H9 (cell line): ENCODE data around the gene COL4A1. TPM values are rescaled to one million over a fixed set of nuclear protein-coding genes. Genes with fewer than 3 reads are reported as not detected.

Experiments
- DNase-seq: peaks from one replicate; pipeline ENCODE4 v3.0.0-alpha.2; 2017
- H2AFZ ChIP-seq: one replicate; pipeline ENCODE4 v1.6.1; 2013; ENCODE audit warnings: mild to moderate bottlenecking, low read length, control low read depth, moderate library complexity
- H2AK5ac ChIP-seq: 2 replicates; pipeline ENCODE4 v1.6.1; 2013; ENCODE audit warnings: low read length, control low read depth, mixed read lengths; ENCODE audit not compliant: insufficient read length
- H2BK120ac ChIP-seq: one replicate; pipeline ENCODE4 v1.6.1; 2013; ENCODE audit warnings: low read depth, mild to moderate bottlenecking, low read length, control low read depth, inconsistent platforms; ENCODE audit not compliant: poor library complexity, severe bottlenecking
- H2BK12ac ChIP-seq: 2 replicates; pipeline ENCODE4 v1.6.1; 2013; ENCODE audit warnings: low read length, control low read depth, mixed read lengths, low read depth; ENCODE audit not compliant: insufficient read length
- H2BK15ac ChIP-seq: 2 replicates; pipeline ENCODE4 v1.6.1; 2013; ENCODE audit warnings: low read depth, low read length, control low read depth
- H2BK20ac ChIP-seq: one replicate; pipeline ENCODE4 v1.6.1; 2013; ENCODE audit warnings: low read depth, mild to moderate bottlenecking, low read length, control low read depth, inconsistent platforms; ENCODE audit not compliant: poor library complexity, severe bottlenecking
- H2BK5ac ChIP-seq: 2 replicates; pipeline ENCODE4 v1.6.1; 2013; ENCODE audit warnings: low read length, control low read depth, mixed read lengths; ENCODE audit not compliant: insufficient read length
- H3K14ac ChIP-seq: 2 replicates; pipeline ENCODE4 v1.6.1; 2013; ENCODE audit warnings: low read length, control low read depth; ENCODE audit not compliant: insufficient read depth
- H3K18ac ChIP-seq: 2 replicates; pipeline ENCODE4 v1.6.1; 2013; ENCODE audit warnings: low read depth, mild to moderate bottlenecking, mixed read lengths, low read length, control low read depth; ENCODE audit not compliant: insufficient read length
- H3K23ac ChIP-seq: 2 replicates; pipeline ENCODE4 v1.6.1; 2013; ENCODE audit warnings: low read length, control low read depth, mixed read lengths, low read depth; ENCODE audit not compliant: insufficient read length
- H3K23me2 ChIP-seq: 2 replicates; pipeline ENCODE4 v1.6.1; 2013; ENCODE audit warnings: low read depth, mild to moderate bottlenecking, mixed read lengths, low read length, control low read depth; ENCODE audit not compliant: insufficient read length, poor library complexity, severe bottlenecking
- H3K27ac ChIP-seq: 2 replicates; pipeline ENCODE4 v1.5.1; 2013; ENCODE audit warnings: low read length, control low read depth, mixed read lengths, low read depth; ENCODE audit not compliant: insufficient read length
- H3K27me3 ChIP-seq: 2 replicates; pipeline ENCODE4 v1.6.1; 2013; ENCODE audit warnings: low read length, control low read depth, inconsistent platforms; ENCODE audit not compliant: insufficient read depth
- H3K4ac ChIP-seq: 2 replicates; pipeline ENCODE4 v1.6.1; 2013; ENCODE audit warnings: low read depth, mild to moderate bottlenecking, control low read depth, inconsistent platforms, low read length, moderate library complexity
- H3K4me1 ChIP-seq: 2 replicates; pipeline ENCODE4 v1.6.1; 2013; ENCODE audit warnings: low read length, control low read depth, inconsistent platforms; ENCODE audit not compliant: insufficient read depth
- H3K4me2 ChIP-seq: 2 replicates; pipeline ENCODE4 v1.6.1; 2013; ENCODE audit warnings: low read length, control low read depth, mixed read lengths; ENCODE audit not compliant: insufficient read length, insufficient read depth
- H3K56ac ChIP-seq: 2 replicates; pipeline ENCODE4 v1.6.1; 2013; ENCODE audit warnings: low read depth, mild to moderate bottlenecking, mixed read lengths, low read length, control low read depth; ENCODE audit not compliant: insufficient read length
- H3K79me1 ChIP-seq: 2 replicates; pipeline ENCODE4 v1.6.1; 2013; ENCODE audit warnings: low read depth, mild to moderate bottlenecking, moderate library complexity, low read length, control low read depth, inconsistent platforms; ENCODE audit not compliant: insufficient read depth, poor library complexity, severe bottlenecking
- H3K79me2 ChIP-seq: 2 replicates; pipeline ENCODE4 v1.6.1; 2013; ENCODE audit warnings: low read length, control low read depth, inconsistent platforms; ENCODE audit not compliant: insufficient read depth
- H3K9ac ChIP-seq: 2 replicates; pipeline ENCODE4 v1.6.1; 2013; ENCODE audit warnings: low read length, control low read depth, mixed read lengths; ENCODE audit not compliant: insufficient read length; ENCODE audit errors: extremely low read depth
- H3K9me3 ChIP-seq: one replicate; pipeline ENCODE4 v1.6.1; 2013; ENCODE audit warnings: low read depth, low read length, inconsistent platforms; ENCODE audit not compliant: control insufficient read depth
- H3T11ph ChIP-seq: one replicate; pipeline ENCODE4 v1.6.1; 2013; ENCODE audit warnings: mild to moderate bottlenecking, low read length, control low read depth, inconsistent platforms
- H4K20me1 ChIP-seq: one replicate; pipeline ENCODE4 v1.6.1; 2013; ENCODE audit not compliant: control insufficient read depth, insufficient read length, insufficient read depth
- H4K5ac ChIP-seq: 2 replicates; pipeline ENCODE4 v1.6.1; 2013; ENCODE audit warnings: low read depth, mild to moderate bottlenecking, mixed read lengths, low read length, control low read depth; ENCODE audit not compliant: insufficient read length
- H4K8ac ChIP-seq: replicated peaks from 2 replicates; pipeline ENCODE4 v1.6.1; 2013; ENCODE audit warnings: low read length, control low read depth, mixed read lengths, low read depth; ENCODE audit not compliant: insufficient read length
- H4K91ac ChIP-seq: 2 replicates; pipeline ENCODE4 v1.6.1; 2013; ENCODE audit warnings: low read depth, mild to moderate bottlenecking, moderate library complexity, mixed read lengths, low read length, control low read depth; ENCODE audit not compliant: insufficient read length
- H3K27ac Mint-ChIP-seq, 3 experiments: 2 replicates in 2 of 3; 3 replicates in 1 of 3; pipeline ENCODE4 v1.8.0; 2020 to 2021; ENCODE audit warnings: mixed read lengths in 3 of 3, mild to moderate bottlenecking in 1 of 3, moderate library complexity in 1 of 3
- H3K27me3 Mint-ChIP-seq: 2 replicates; pipeline ENCODE4 v1.8.0; 2021; ENCODE audit warnings: low read depth, mild to moderate bottlenecking, moderate library complexity, mixed read lengths
- H3K36me3 Mint-ChIP-seq, 3 experiments: 2 replicates in 2 of 3; 3 replicates in 1 of 3; pipeline ENCODE4 v1.8.0; 2020 to 2021; ENCODE audit warnings: low read depth in 3 of 3, mixed read lengths in 3 of 3; ENCODE audit not compliant: insufficient read depth in 1 of 3
- H3K4me1 Mint-ChIP-seq, 2 experiments: 2 replicates each; pipeline ENCODE4 v1.8.0; 2020; ENCODE audit warnings: mixed read lengths in 2 of 2
- H3K4me3 Mint-ChIP-seq, 2 experiments: 2 replicates in 1 of 2; 3 replicates in 1 of 2; pipeline ENCODE4 v1.8.0; 2020 to 2021; ENCODE audit warnings: mild to moderate bottlenecking in 2 of 2, mixed read lengths in 2 of 2, moderate library complexity in 1 of 2
- H3K9me3 Mint-ChIP-seq, 2 experiments: 2 replicates in 1 of 2; 3 replicates in 1 of 2; pipeline ENCODE4 v1.8.0; 2020; ENCODE audit warnings: mild to moderate bottlenecking in 2 of 2, mixed read lengths in 2 of 2, moderate library complexity in 1 of 2
- WGBS: extraction: QIAGEN DNeasy Blood & Tissue Kit; methylation state at CpG from one replicate; pipeline ENCODE4 v1.1.7; 2013; ENCODE audit warnings: missing lambda C conversion rate, low lambda C conversion rate, mixed read lengths; ENCODE audit not compliant: insufficient read length; ENCODE audit errors: extremely low coverage; 5-methylcytosine and 5-hydroxymethylcytosine counted together
- total RNA-seq: library from RNA; stranded (reverse); gene quantifications from 2 replicates; pipeline ENCODE4 v1.2.1, GENCODE V29; 2021
- TF ChIP-seq, protein P1 (sequence below): fragments of 200-600 bp; sonication (generic); conservative IDR thresholded peaks from 3 replicates; pipeline ENCODE4 v1.8.0; 2021; ENCODE audit warnings: antibody characterized with exemption, mild to moderate bottlenecking

COL4A1 gene
- total RNA-seq, 1 experiment from 2014 or later = 73.1 TPM

GRCh38 chr13:110329798-110330461 lies 23.0 kb upstream of the COL4A1 start:
- Histone ChIP-seq H2BK12ac (no peak overlapping the region), H3K4me2 (no peak overlapping the region), H2BK15ac (no peak overlapping the region), H3K27me3 (no peaks in the 10 kb centered on the region), H3T11ph (no peak overlapping the region), H3K23ac (no peak overlapping the region), H2AFZ (no peak overlapping the region), H3K56ac (no peak overlapping the region), H2BK120ac (no peak overlapping the region), H2BK5ac (no peak overlapping the region), H3K4ac (no peak overlapping the region), H4K91ac (no peak overlapping the region), H3K18ac (no peak overlapping the region), H3K4me1 (no peaks in the 10 kb centered on the region; the same call in 1 of the 2 replicates), H3K9me3 (no peaks in the 10 kb centered on the region), H3K79me1 (no peaks in the 10 kb centered on the region), H3K9ac (no peak overlapping the region), H3K14ac (no peak overlapping the region), H3K27ac (no peak overlapping the region), H2AK5ac (no peak overlapping the region), H4K5ac (no peak overlapping the region), H2BK20ac (no peak overlapping the region), H3K79me2 (no peaks in the 10 kb centered on the region; the same call in 1 of the 2 replicates), H4K8ac (no peak overlapping the region), H3K23me2 (no peaks in the 10 kb centered on the region), H4K20me1 (no peaks in the 10 kb centered on the region)
- TF ChIP-seq, protein P1, sequence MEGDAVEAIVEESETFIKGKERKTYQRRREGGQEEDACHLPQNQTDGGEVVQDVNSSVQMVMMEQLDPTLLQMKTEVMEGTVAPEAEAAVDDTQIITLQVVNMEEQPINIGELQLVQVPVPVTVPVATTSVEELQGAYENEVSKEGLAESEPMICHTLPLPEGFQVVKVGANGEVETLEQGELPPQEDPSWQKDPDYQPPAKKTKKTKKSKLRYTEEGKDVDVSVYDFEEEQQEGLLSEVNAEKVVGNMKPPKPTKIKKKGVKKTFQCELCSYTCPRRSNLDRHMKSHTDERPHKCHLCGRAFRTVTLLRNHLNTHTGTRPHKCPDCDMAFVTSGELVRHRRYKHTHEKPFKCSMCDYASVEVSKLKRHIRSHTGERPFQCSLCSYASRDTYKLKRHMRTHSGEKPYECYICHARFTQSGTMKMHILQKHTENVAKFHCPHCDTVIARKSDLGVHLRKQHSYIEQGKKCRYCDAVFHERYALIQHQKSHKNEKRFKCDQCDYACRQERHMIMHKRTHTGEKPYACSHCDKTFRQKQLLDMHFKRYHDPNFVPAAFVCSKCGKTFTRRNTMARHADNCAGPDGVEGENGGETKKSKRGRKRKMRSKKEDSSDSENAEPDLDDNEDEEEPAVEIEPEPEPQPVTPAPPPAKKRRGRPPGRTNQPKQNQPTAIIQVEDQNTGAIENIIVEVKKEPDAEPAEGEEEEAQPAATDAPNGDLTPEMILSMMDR = no peak
- peak overlapping the region in 2 of 3 experiments; percentile 2 to 61; a peak in 2 of 7 replicates for H3K27ac Mint-ChIP-seq
- H3K27me3 Mint-ChIP-seq = no peaks in the 10 kb centered on the region
- DNase-seq = no peak
- H3K36me3 Mint-ChIP-seq = peaks cover 5 to 12% (median 7%) of the 10 kb centered on the region in 3 experiments; a peak in 6 of 7 replicates
- no CpG with 5 or more reads among the region's 21 CpGs for WGBS
- peaks cover 50 to 54% of the 10 kb centered on the region in 2 experiments for H3K4me1 Mint-ChIP-seq
- H3K9me3 Mint-ChIP-seq = no peaks in the 10 kb centered on the region
- H3K4me3 Mint-ChIP-seq = no peak overlapping the region
